Right cardiac atrium (tissue), 5 donors: ENCODE measurements around the gene LLGL2. TPM values are rescaled to one million over a fixed set of nuclear protein-coding genes. Genes with fewer than 3 reads are reported as not detected.

Experiments used
- ATAC-seq, 2 donors: fragments of 200-7000 bp; cut with Tn5 transposase; one replicate each; pipeline versions ENCODE4 v1.8.0 to v1.9.1; 2020; ENCODE audit warnings: moderate library complexity in 2 of 2, mild to moderate bottlenecking in 1 of 2
- DNase-seq, 3 donors: peaks; one replicate each; pipeline ENCODE4 v3.0.0-alpha.2; 2020
- H3K27ac ChIP-seq: one replicate; pipeline ENCODE4 v1.5.1; 2013; ENCODE audit warnings: mild to moderate bottlenecking, low read length, control low read depth, moderate library complexity
- H3K27me3 ChIP-seq: one replicate; pipeline ENCODE4 v1.6.1; 2013; ENCODE audit not compliant: control insufficient read depth, insufficient read depth
- H3K4me1 ChIP-seq: one replicate; pipeline ENCODE4 v1.6.1; 2013; ENCODE audit warnings: low read length; ENCODE audit not compliant: control insufficient read depth, insufficient read depth
- H3K4me3 ChIP-seq: one replicate; pipeline ENCODE4 v1.5.1; 2013; ENCODE audit warnings: low read length, control low read depth
- H3K9me3 ChIP-seq: one replicate; pipeline ENCODE4 v1.6.1; 2013; ENCODE audit warnings: low read length; ENCODE audit not compliant: control insufficient read depth
- WGBS: extraction: QIAGEN DNeasy Blood & Tissue Kit; methylation state at CpG from one replicate; pipeline ENCODE4 v1.1.7; 2013; 5-methylcytosine and 5-hydroxymethylcytosine counted together
- intact Hi-C, 4 donors: fragments of 100-400 bp; cut with DNase I; formaldehyde crosslinking; loops; one replicate each; pipeline versions ENCODE4 v1.11.0 to v1.14.0; 2022 to 2023
- polyA plus RNA-seq: library from polyadenylated mRNA; stranded (reverse); fragments of 200-250 nt; gene quantifications from one replicate; pipeline ENCODE4 v1.2.3, GENCODE V29; 2013
- total RNA-seq, 4 donors: library from RNA; stranded (reverse); fragmentation: NEBNext Ultra II Directional; extraction: Animal tissue kit (Norgen Biotek cat#: 25700); gene quantifications; one replicate each; pipeline ENCODE4 v1.2.1, GENCODE V29; 2021
- donor health status: healthy with polysubstance abuse.
- donor health status: DM: no; HTN: yes; CAD: no.
- donor health status: DM: no; HTN: no; CAD: no.
- donor health status: DM: no; HTN: yes; CAD: no; lungs with severe emphysema.
- donor health status: DM: yes; HTN: yes; CAD: no.

The LLGL2 gene
- total and polyA plus RNA-seq, 5 donors, result 5.7 to 10.4 (median 8.6) TPM

DNA sequence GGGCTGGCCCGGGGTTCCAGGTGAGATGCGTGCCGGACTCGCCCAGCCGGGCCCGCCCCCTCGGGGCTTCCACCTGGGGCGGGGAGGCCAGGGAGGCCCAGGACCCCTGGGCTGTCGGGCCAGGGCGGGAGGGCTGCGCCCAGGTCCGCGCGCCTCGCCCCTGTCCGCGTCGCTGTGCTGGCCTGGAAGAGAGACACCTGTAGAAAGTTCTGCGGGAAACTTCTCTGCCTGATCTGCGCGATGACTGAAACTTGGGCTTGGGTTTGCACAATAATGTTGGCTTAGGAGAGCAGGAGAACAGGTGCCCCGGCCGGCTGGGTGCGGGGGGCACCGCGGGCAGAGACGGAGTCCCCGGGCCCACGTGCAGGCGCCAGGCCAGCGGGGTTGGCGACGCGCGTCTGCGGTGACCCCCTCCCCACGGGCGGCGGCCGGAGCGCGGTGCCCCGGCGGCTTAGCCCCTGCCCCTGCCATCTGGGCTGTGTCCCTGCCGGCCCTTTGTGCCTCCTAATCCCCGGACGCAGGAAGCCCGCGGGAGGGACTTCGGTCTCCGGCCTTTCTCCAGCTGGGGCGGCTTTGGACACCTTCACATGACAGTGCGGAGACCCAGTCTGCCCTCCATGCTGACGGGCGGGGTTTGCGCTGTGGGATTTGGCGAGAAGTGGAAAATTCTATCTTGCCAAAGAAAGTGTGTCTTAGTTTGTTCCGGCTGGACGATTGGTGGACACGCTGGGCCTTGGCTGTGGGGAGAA, 483 bp downstream of the LLGL2 start:
- H3K4me3 ChIP-seq, result peak overlapping the region; percentile 68
- ATAC-seq (peak in 1 of 2 donors; percentile 8), DNase-seq (peak in 2 of 3 donors; percentile 31 to 67)
- no peaks in the 10 kb centered on the region for H3K4me1 ChIP-seq
- intact Hi-C loops, result loop anchor here in 1 of 4 donors (10.0 kb wide), 1 partner anchor 59 kb away; the partner anchor contains the start of gene MYO15B
- no peaks in the 10 kb centered on the region for H3K27me3 ChIP-seq
- H3K9me3 ChIP-seq, result no peaks in the 10 kb centered on the region
- H3K27ac ChIP-seq, result no peak overlapping the region
- WGBS, result 3% methylated on average over 60 of the region's 60 CpGs

DNA sequence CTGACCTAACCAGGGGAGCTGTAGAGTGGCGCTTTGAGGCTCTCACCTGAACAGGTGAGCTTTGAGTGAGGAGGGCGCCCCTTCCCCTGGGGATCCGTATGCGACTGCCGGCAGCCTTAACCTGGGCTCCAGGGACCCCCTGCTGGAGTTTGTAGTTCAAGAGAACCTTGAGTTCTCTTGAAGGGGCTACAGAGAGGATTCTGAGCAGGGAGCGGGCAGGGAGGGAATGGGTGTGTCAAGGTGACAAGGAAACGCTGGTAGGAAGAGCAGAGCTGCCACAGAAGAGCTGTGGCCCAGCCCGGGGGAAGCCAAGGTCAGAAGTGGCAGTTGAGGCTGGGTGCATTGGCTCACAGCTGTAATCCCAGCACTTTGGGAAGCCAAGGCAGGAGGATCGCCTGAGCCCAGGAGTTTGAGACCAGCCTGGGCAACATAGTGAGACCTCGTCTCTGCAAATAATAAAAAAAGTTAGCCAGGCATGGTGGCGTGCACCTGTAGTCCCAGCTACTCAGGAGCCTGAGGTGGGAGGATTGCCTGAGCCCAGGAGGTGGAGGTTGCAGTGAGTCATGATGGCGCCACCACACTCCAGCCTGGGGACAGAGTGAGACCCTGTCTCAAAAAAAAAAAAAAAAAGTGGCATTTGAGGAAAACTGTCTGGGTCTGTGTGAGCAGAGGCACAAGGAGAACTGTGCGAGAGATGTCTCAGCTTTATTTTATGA, 1.2 kb downstream of the LLGL2 start:
- no peak for ATAC-seq
- intact Hi-C loops, result loop anchor here in 1 of 4 donors (10.0 kb wide), 1 partner anchor 58 kb away; the partner anchor contains the start of gene MYO15B
- WGBS, result 64% methylated on average over 13 of the region's 13 CpGs
- no peak for DNase-seq
- no peak overlapping the region for H3K27ac ChIP-seq
- no peaks in the 10 kb centered on the region for H3K4me1 ChIP-seq
- no peaks in the 10 kb centered on the region for H3K9me3 ChIP-seq
- peak overlapping the region; percentile 68 for H3K4me3 ChIP-seq
- H3K27me3 ChIP-seq, result no peaks in the 10 kb centered on the region

GRCh38 chr17:75530837-75531720, 5.6 kb downstream of the LLGL2 start:
- ATAC-seq, result no peak
- Histone ChIP-seq H3K9me3 (no peaks in the 10 kb centered on the region), H3K27me3 (no peaks in the 10 kb centered on the region), H3K4me3 (no peak overlapping the region), H3K27ac (no peak overlapping the region), H3K4me1 (no peaks in the 10 kb centered on the region)
- no peak for DNase-seq
- 77% methylated on average over 19 of the region's 19 CpGs for WGBS
- intact Hi-C loops, result no loop called here

- 83% methylated on average over 7 of the region's 7 CpGs for WGBS
- Histone ChIP-seq H3K4me3 (no peak overlapping the region), H3K9me3 (no peaks in the 10 kb centered on the region), H3K27ac (no peak overlapping the region), H3K4me1 (no peaks in the 10 kb centered on the region), H3K27me3 (no peaks in the 10 kb centered on the region)
- no peak for DNase-seq
- intact Hi-C loops, result no loop called here
- ATAC-seq, result no peak
Measured at GRCh38 chr17:75531721-75532072, 6.2 kb downstream of the LLGL2 start.

DNA sequence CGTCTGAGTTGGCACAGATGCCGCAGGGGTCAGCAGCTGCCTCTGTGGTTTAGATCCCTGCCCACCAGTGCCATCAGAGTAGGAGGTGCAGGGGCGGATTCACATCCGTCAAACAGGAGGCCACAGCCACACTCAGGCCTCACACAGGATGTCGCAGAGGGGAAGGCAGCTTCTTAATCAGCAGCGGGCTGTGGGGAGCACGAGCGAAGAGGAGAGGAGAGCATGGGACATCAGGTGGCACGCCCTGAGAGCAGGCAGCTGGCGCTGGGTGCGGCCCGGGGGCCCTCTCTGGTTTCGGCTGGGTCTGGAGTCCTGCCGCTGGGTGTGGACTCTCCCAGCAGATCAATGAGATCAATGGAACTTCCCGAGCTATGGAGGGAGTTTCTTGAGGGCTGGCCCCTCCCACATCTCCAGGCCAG, 9.6 kb downstream of the LLGL2 start:
- Histone ChIP-seq H3K9me3 (no peaks in the 10 kb centered on the region), H3K27ac (no peak overlapping the region), H3K4me3 (no peak overlapping the region), H3K4me1 (no peaks in the 10 kb centered on the region), H3K27me3 (no peaks in the 10 kb centered on the region)
- 70% methylated on average over 15 of the region's 15 CpGs for WGBS
- no peak for DNase-seq
- peak in 1 of 2 donors; percentile 22 for ATAC-seq
- intact Hi-C loops, result no loop called here

DNA sequence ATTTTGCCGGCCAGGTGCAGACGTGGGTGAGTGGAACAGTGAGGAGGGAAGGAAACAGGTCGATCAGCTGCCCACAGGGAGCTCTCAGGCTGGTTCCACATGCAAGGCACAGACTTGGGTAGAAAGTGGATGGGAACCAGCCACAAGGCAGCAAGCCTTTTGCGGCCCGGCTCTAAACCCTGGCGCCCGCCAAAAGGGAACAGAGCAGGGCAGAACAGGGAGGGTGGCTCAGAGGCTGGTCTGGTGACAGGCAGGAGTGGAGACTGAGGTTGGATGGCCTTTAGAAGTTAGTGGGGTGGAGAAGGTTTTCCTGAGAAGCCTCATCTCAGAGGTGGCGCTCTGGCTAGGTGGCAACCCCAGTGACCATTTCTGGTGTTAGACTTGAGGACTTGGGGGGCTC, 10.4 kb downstream of the LLGL2 start:
- WGBS, result 93% methylated on average over 8 of the region's 8 CpGs

GRCh38 chr17:75536366-75536765, 10.9 kb downstream of the LLGL2 start:
- intact Hi-C loops, result no loop called here
- 81% methylated on average over 10 of the region's 10 CpGs for WGBS
- no peak overlapping the region for H3K4me3 ChIP-seq

More for the DNA sequence above, 10.4 kb downstream of the LLGL2 start:
- H3K27ac ChIP-seq, result no peak overlapping the region
- intact Hi-C loops, result no loop called here
- no peak overlapping the region for H3K4me3 ChIP-seq
- no peaks in the 10 kb centered on the region for H3K27me3 ChIP-seq
- DNase-seq (no peak), ATAC-seq (no peak)
- H3K9me3 ChIP-seq, result no peaks in the 10 kb centered on the region
- H3K4me1 ChIP-seq, result no peaks in the 10 kb centered on the region

DNA sequence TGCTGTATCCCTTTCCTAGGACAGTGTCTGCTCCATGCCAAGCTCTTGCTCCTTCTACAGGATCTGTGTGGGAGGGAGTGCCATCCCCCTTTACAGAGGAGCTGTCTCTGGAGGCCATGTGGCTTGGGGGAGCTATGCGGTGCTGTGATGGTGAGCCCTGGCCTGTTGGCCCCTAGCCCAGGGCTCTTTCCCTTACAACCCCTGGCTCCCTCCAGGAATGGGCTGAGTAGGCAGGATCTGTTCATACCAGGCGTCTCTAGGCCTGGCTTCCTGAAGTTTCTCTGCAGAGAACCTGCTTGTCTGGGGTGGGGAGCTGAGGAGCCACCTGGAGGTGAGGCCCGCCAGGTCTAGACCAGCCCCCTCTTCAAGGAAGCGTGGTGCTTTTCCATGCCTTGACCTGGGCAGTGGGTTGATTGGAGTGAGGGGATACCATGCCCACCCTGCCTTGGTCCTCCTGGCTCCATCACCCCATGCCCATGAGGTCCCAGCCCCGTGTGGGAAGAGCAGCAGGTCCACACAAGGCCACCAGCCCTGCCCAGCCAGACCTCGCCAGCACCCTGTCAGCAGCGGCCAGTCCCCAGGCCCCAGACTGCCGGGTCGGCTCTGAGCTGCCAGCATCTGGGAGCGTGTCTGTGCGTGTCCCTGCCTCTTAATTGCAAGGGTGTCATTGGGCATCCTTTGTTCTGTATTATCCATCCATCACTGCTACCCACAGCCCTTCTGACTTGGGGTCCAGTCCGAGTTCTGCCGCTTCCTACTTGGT, 14.7 kb downstream of the LLGL2 start:
- Histone ChIP-seq H3K9me3 (no peaks in the 10 kb centered on the region), H3K4me1 (no peaks in the 10 kb centered on the region), H3K27me3 (no peaks in the 10 kb centered on the region), H3K27ac (no peak overlapping the region), H3K4me3 (no peak overlapping the region)
- DNase-seq (peak in 1 of 3 donors; percentile 39), ATAC-seq (no peak)
- intact Hi-C loops, result no loop called here
- WGBS, result 81% methylated on average over 13 of the region's 13 CpGs

More at GRCh38 chr17:75536366-75536765, 10.9 kb downstream of the LLGL2 start:
- Histone ChIP-seq H3K4me1 (no peaks in the 10 kb centered on the region), H3K27ac (no peak overlapping the region), H3K27me3 (no peaks in the 10 kb centered on the region), H3K9me3 (no peaks in the 10 kb centered on the region)
- ATAC-seq (no peak), DNase-seq (no peak)

DNA sequence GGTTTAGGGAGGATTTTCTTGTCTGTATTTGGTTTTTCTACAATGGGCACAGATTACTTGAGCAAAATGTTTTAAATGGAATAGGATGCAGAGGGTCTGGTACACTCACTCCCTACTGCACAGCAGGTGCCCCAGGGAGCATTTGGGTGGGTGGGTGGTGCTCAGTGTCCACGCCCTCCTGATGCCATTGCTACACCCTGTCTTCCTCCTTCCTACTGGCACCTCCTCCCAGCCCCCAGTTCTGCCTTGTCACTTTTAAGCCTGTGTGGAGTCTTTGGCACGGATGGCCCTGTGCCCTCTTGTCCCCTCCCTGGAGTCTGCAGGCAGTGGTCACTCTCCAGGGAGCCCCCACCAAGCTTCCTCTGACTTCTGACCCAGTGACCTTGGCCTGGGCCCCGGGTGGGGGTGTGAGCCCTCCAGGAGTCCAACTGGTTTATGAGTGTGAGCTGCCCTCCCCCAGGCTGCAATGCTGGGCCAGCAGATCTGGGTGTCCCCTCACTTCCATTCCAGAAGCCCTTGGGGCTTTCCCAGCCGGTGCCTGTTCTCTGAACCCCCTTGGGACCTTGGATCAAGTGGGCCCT, 15.5 kb downstream of the LLGL2 start:
- Histone ChIP-seq H3K9me3 (no peaks in the 10 kb centered on the region), H3K27ac (no peak overlapping the region), H3K27me3 (no peaks in the 10 kb centered on the region), H3K4me3 (no peak overlapping the region), H3K4me1 (no peaks in the 10 kb centered on the region)
- intact Hi-C loops, result no loop called here
- ATAC-seq (no peak), DNase-seq (peak in 1 of 3 donors; percentile 34)
- WGBS, result 55% methylated on average over 4 of the region's 4 CpGs

GRCh38 chr17:75542229-75542628, 16.7 kb downstream of the LLGL2 start:
- 88% methylated on average over 8 of the region's 8 CpGs for WGBS
- no peak for DNase-seq

More at GRCh38 chr17:75542229-75542628, 16.7 kb downstream of the LLGL2 start:
- ATAC-seq, result no peak
- Histone ChIP-seq H3K27me3 (no peaks in the 10 kb centered on the region), H3K9me3 (no peaks in the 10 kb centered on the region), H3K27ac (no peak overlapping the region), H3K4me3 (no peak overlapping the region), H3K4me1 (no peaks in the 10 kb centered on the region)
- intact Hi-C loops, result no loop called here
